Activated T-cell treated with anti-CD3 and anti-CD28 coated beads, Interleukin-2, amount 50 U/mL, for 72 hours (primary cell): ENCODE measurements around the gene ITPR1. TPM values are rescaled to one million over a fixed set of nuclear protein-coding genes. Genes with fewer than 3 reads are reported as not detected.

Experiments
- ATAC-seq, 2 donors: fragments of 150-1000 bp; cut with Tn5 transposase; replicated peaks in 1 of 2; 2 replicates each; pipeline ENCODE4 v1.10.0; 2021; ENCODE audit warnings: moderate library complexity in 2 of 2, mild to moderate bottlenecking in 1 of 2
- DNase-seq, 2 donors: peaks; one replicate each; pipeline ENCODE4 v3.0.0; 2021 to 2022; ENCODE audit warnings: mixed read lengths in 1 of 2
- H3K27ac Mint-ChIP-seq: one replicate; pipeline ENCODE4 v1.8.0; 2022; ENCODE audit warnings: mild to moderate bottlenecking, moderate library complexity, mixed read lengths
- H3K27me3 Mint-ChIP-seq: one replicate; pipeline ENCODE4 v1.8.0; 2022; ENCODE audit warnings: low read depth, mixed read lengths
- H3K36me3 Mint-ChIP-seq, 2 donors: one replicate each; pipeline ENCODE4 v1.8.0; 2022; ENCODE audit warnings: mixed read lengths in 2 of 2, mild to moderate bottlenecking in 1 of 2; ENCODE audit not compliant: insufficient read depth in 2 of 2
- H3K4me1 Mint-ChIP-seq: one replicate; pipeline ENCODE4 v1.8.0; 2022; ENCODE audit warnings: low read depth, mixed read lengths
- H3K4me3 Mint-ChIP-seq, 2 donors: one replicate each; pipeline ENCODE4 v1.8.0; 2022; ENCODE audit warnings: mild to moderate bottlenecking in 2 of 2, mixed read lengths in 2 of 2, moderate library complexity in 2 of 2
- H3K9me3 Mint-ChIP-seq, 2 donors: one replicate each; pipeline ENCODE4 v1.8.0; 2022; ENCODE audit warnings: mixed read lengths in 2 of 2
- total RNA-seq, 2 donors: library from RNA; stranded (reverse); gene quantifications; one replicate each; pipeline ENCODE4 v1.2.3, GENCODE V29; 2022

The ITPR1 gene
- total RNA-seq, 2 donors from 2014 or later, result 95.2 to 147 TPM

- no peak overlapping the region for H3K4me3 Mint-ChIP-seq
- H3K4me1 Mint-ChIP-seq, result no peaks in the 10 kb centered on the region
- no peaks in the 10 kb centered on the region for H3K27me3 Mint-ChIP-seq
- no peak for ATAC-seq
- DNase-seq, result no peak
- peaks cover 4 to 16% of the 10 kb centered on the region in 2 donors for H3K36me3 Mint-ChIP-seq
- peak overlapping the region; percentile 65 for H3K27ac Mint-ChIP-seq
- H3K9me3 Mint-ChIP-seq, result no peaks in the 10 kb centered on the region
These were observed 203.1 kb downstream of the ITPR1 start for GRCh38 chr3:4696266-4696665.

GRCh38 chr3:4698125-4698821, 205.1 kb downstream of the ITPR1 start:
- no peaks in the 10 kb centered on the region for H3K4me1 Mint-ChIP-seq
- H3K27ac Mint-ChIP-seq, result no peak overlapping the region
- no peaks in the 10 kb centered on the region for H3K27me3 Mint-ChIP-seq
- no peak for DNase-seq
- H3K36me3 Mint-ChIP-seq, result peaks cover 5 to 14% of the 10 kb centered on the region in 2 donors
- no peak overlapping the region for H3K4me3 Mint-ChIP-seq
- ATAC-seq, result no peak
- no peaks in the 10 kb centered on the region for H3K9me3 Mint-ChIP-seq

DNA sequence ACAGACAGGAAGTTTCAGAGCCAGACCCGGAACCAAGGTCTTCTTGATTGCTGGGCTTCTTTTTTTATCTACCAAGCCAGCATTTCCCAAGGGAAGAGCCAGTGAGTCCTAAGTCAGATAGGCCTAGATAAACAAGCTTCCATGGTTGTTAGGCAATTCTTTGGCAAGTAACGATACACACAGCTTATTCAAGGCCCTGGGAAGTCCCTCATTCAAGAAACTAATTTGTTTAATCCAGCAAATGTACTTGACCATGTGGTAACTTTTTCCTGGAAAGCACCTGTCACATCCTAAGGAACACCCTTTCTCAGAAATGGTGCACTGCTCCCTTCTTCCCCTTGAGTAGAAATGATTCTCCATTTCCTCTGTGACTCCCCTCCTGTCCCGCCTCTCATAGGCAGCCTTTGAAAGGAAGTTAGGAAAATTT, 209.9 kb downstream of the ITPR1 start:
- H3K27me3 Mint-ChIP-seq, result no peaks in the 10 kb centered on the region
- ATAC-seq, result no peak
- no peak overlapping the region for H3K27ac Mint-ChIP-seq
- peaks cover 12 to 37% of the 10 kb centered on the region in 2 donors for H3K36me3 Mint-ChIP-seq
- H3K4me1 Mint-ChIP-seq, result no peaks in the 10 kb centered on the region
- no peak overlapping the region for H3K4me3 Mint-ChIP-seq
- H3K9me3 Mint-ChIP-seq, result peaks cover 0 to 2% of the 10 kb centered on the region in 2 donors
- DNase-seq, result no peak

DNA sequence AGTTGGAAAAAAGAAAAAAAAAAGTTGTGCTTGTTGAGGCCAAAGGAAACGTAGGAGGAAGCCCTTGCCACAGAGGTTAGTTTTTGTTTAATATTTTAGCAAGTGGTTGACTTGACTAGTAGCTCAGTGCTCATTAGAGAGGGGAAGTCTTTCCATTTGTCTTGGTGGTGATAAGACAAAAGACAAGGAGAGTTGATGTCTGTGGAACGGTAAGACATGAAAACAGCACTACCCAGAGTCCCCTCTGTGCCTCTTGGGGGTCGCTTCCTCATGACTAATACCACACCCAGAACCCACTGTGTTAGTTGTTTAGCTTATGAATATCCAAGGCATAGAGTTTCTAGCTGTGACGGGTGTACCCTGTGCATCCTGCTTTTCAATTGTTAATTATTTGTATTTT, 211.4 kb downstream of the ITPR1 start:
- Mint-ChIP-seq H3K4me3 (no peak overlapping the region), H3K4me1 (no peaks in the 10 kb centered on the region), H3K9me3 (peaks cover 0 to 2% of the 10 kb centered on the region in 2 donors), H3K27ac (no peak overlapping the region), H3K27me3 (no peaks in the 10 kb centered on the region), H3K36me3 (peaks cover 13 to 31% of the 10 kb centered on the region in 2 donors)
- ATAC-seq, result no peak
- no peak for DNase-seq

DNA sequence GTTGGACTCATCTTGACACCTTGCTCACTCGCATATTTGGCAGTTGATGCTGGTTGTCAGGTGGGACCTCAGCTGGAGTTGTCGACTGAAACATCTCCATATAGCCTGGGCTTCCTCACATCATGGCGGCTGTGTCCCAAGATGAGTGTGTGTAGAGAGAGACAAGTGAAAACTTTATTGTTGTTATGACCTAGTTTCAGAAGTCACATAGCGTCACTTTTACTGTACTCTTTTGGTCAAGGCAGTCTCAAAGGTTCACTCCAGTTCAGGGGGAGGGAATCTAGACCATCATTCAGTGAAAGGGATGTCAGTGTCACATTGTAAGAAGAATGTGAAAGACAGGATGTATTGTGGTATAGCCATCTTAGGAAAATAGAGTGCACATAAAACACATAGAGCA, 214.2 kb downstream of the ITPR1 start:
- Mint-ChIP-seq H3K27me3 (no peaks in the 10 kb centered on the region), H3K4me3 (no peak overlapping the region), H3K4me1 (peaks cover 7% of the 10 kb centered on the region), H3K36me3 (peaks cover 15 to 34% of the 10 kb centered on the region in 2 donors), H3K27ac (no peak overlapping the region), H3K9me3 (peaks cover 0 to 2% of the 10 kb centered on the region in 2 donors)
- ATAC-seq (peak in 1 of 2 donors; percentile 5), DNase-seq (no peak)

GRCh38 chr3:4708230-4708629, 215.1 kb downstream of the ITPR1 start:
- Mint-ChIP-seq H3K27me3 (no peaks in the 10 kb centered on the region), H3K4me3 (no peak overlapping the region), H3K27ac (no peak overlapping the region), H3K36me3 (peaks cover 14 to 35% of the 10 kb centered on the region in 2 donors), H3K9me3 (peaks cover 0 to 2% of the 10 kb centered on the region in 2 donors), H3K4me1 (peaks cover 7% of the 10 kb centered on the region)
- ATAC-seq (no peak), DNase-seq (no peak)

GRCh38 chr3:4709341-4709740, 216.2 kb downstream of the ITPR1 start:
- DNase-seq, result no peak
- Mint-ChIP-seq H3K27ac (no peak overlapping the region), H3K36me3 (peaks cover 11 to 28% of the 10 kb centered on the region in 2 donors), H3K9me3 (peaks cover 0 to 2% of the 10 kb centered on the region in 2 donors), H3K4me3 (no peak overlapping the region), H3K4me1 (peaks cover 7% of the 10 kb centered on the region), H3K27me3 (no peaks in the 10 kb centered on the region)
- ATAC-seq, result no peak

GRCh38 chr3:4710191-4710590, 217.0 kb downstream of the ITPR1 start:
- H3K4me3 Mint-ChIP-seq, result no peak overlapping the region
- H3K27me3 Mint-ChIP-seq, result no peaks in the 10 kb centered on the region
- ATAC-seq, result no peak
- peaks cover 7% of the 10 kb centered on the region for H3K4me1 Mint-ChIP-seq
- no peak for DNase-seq
- H3K36me3 Mint-ChIP-seq, result peaks cover 11 to 27% of the 10 kb centered on the region in 2 donors
- no peak overlapping the region for H3K27ac Mint-ChIP-seq
- peaks cover 0 to 2% of the 10 kb centered on the region in 2 donors for H3K9me3 Mint-ChIP-seq

DNA sequence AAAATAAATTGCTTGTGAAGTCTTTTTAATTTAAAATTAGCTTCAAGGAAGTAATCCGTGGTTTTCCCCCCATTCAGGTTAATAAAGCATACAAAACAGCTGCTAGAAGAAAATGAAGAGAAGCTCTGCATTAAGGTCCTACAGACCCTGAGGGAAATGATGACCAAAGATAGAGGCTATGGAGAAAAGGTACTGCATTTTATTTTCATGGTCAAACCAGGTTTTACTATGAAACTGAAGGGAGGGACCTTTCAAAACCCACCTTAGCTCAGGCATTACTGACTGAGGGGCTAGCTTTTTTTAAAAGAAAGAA, 218.5 kb downstream of the ITPR1 start:
- Mint-ChIP-seq H3K27me3 (no peaks in the 10 kb centered on the region), H3K36me3 (peaks cover 11 to 17% of the 10 kb centered on the region in 2 donors), H3K4me1 (peaks cover 7% of the 10 kb centered on the region), H3K27ac (peak overlapping the region; percentile 12), H3K9me3 (peaks cover 0 to 2% of the 10 kb centered on the region in 2 donors), H3K4me3 (no peak overlapping the region)
- DNase-seq (no peak), ATAC-seq (peak in 1 of 2 donors; percentile 7)

GRCh38 chr3:4712109-4712508, 219.0 kb downstream of the ITPR1 start:
- DNase-seq, result no peak
- Mint-ChIP-seq H3K4me3 (no peak overlapping the region), H3K36me3 (peaks cover 10 to 15% of the 10 kb centered on the region in 2 donors), H3K9me3 (peaks cover 0 to 2% of the 10 kb centered on the region in 2 donors), H3K4me1 (peaks cover 7% of the 10 kb centered on the region), H3K27me3 (no peaks in the 10 kb centered on the region), H3K27ac (no peak overlapping the region)
- no peak for ATAC-seq

DNA sequence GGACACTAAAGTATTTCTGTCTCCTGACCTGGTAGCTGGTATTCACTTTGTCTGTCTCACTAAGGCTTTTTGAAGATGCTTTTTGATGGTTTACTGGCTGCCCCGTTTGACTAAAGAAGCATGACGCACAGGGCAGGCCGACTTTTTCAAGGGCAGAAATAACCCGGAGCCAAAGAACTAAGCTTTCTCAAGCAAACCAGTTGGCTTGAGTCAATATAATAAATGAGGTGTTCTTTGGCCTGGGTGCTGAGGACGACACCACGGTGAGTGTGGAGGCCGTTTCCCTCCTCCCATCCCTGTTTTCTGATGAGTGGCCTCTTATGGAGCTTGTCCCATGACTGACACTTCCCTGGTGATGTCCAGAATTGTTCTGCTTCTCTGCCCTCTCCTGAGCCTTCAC, 220.9 kb downstream of the ITPR1 start:
- H3K27ac Mint-ChIP-seq, result no peak overlapping the region
- H3K4me3 Mint-ChIP-seq, result no peak overlapping the region
- no peaks in the 10 kb centered on the region for H3K9me3 Mint-ChIP-seq
- DNase-seq, result no peak
- peaks cover 6 to 12% of the 10 kb centered on the region in 2 donors for H3K36me3 Mint-ChIP-seq
- ATAC-seq, result no peak
- H3K27me3 Mint-ChIP-seq, result no peaks in the 10 kb centered on the region
- peaks cover 7% of the 10 kb centered on the region for H3K4me1 Mint-ChIP-seq

- no peak for ATAC-seq
- H3K4me1 Mint-ChIP-seq, result peaks cover 13% of the 10 kb centered on the region
- H3K4me3 Mint-ChIP-seq, result no peak overlapping the region
- H3K27ac Mint-ChIP-seq, result no peak overlapping the region
- H3K36me3 Mint-ChIP-seq, result peaks cover 4 to 11% of the 10 kb centered on the region in 2 donors
- DNase-seq, result no peak
- no peaks in the 10 kb centered on the region for H3K9me3 Mint-ChIP-seq
- H3K27me3 Mint-ChIP-seq, result no peaks in the 10 kb centered on the region
These were observed 223.1 kb downstream of the ITPR1 start for GRCh38 chr3:4716266-4716665.

GRCh38 chr3:4716706-4717362, 223.7 kb downstream of the ITPR1 start:
- peaks cover 2 to 6% of the 10 kb centered on the region in 2 donors for H3K36me3 Mint-ChIP-seq
- H3K27ac Mint-ChIP-seq, result no peak overlapping the region
- H3K9me3 Mint-ChIP-seq, result no peaks in the 10 kb centered on the region
- H3K4me3 Mint-ChIP-seq, result no peak overlapping the region
- no peak for ATAC-seq
- peaks cover 14% of the 10 kb centered on the region for H3K4me1 Mint-ChIP-seq
- H3K27me3 Mint-ChIP-seq, result no peaks in the 10 kb centered on the region
- DNase-seq, result no peak
